ELR (cell line): ENCODE data around the gene CIC.
"Not testable (repeated sequence)": the region's sequence is repeated elsewhere in the genome, so short reads cannot be mapped to it uniquely, and the experiment has no call there.

ENCODE experiments used
- DNase-seq: peaks from one replicate; pipeline ENCODE4 v3.0.0-alpha.2; 2015; ENCODE audit warnings: low read depth

The CIC gene

GRCh38 chr19:42333975-42334696 lies 65.1 kb downstream of the CIC start:
- DNase-seq = no peak

GRCh38 chr19:42334697-42335373 lies 65.8 kb downstream of the CIC start:
- no peak for DNase-seq

- DNase-seq = no peak
These were observed 66.4 kb downstream of the CIC start for GRCh38 chr19:42335374-42335936.

GRCh38 chr19:42335971-42336370 lies 66.9 kb downstream of the CIC start:
- no peak for DNase-seq

- not testable (repeated sequence) for DNase-seq
These were observed 70.2 kb downstream of the CIC start for GRCh38 chr19:42339126-42339860.

GRCh38 chr19:42339922-42340321 lies 70.9 kb downstream of the CIC start:
- not testable (repeated sequence) for DNase-seq

- no peak for DNase-seq
These were observed 74.5 kb downstream of the CIC start for GRCh38 chr19:42343344-42344110.

GRCh38 chr19:42344336-42344893 lies 75.4 kb downstream of the CIC start:
- no peak for DNase-seq
